ENCODE results near the gene WDR59. TPM values are rescaled to one million over a fixed set of nuclear protein-coding genes. Genes with fewer than 3 reads are reported as not detected.

The WDR59 gene
- total and polyA plus RNA-seq, 2 of the 4 experiments (the other 2 are of a cell fraction): 29.4 to 44.6 TPM

GRCh38 chr16:74847202-74847601 is 137.7 kb downstream of the WDR59 start:
- WGBS, 2 experiments (ENCODE audit: extremely low coverage in 2 of 2, insufficient read length in 1 of 2): no CpG with 5 or more reads among the region's 1 CpG

More at GRCh38 chr16:74847202-74847601, 137.7 kb downstream of the WDR59 start:
- ATAC-seq (ENCODE audit: low read depth) (no peak), DNase-seq (no peak)
- no peaks in the 10 kb centered on the region for H3K9me1 ChIP-seq (ENCODE audit: insufficient read depth, low read length)
- H2BK20ac ChIP-seq (ENCODE audit: low read depth, low read length): no peak overlapping the region
- CTCF ChIA-PET: interaction anchor here (0.7 kb wide), 1 partner anchor 15 kb away, joined by 4 read pairs; no protein-coding TSS in a partner anchor
- no peak overlapping the region for H3K23ac ChIP-seq (ENCODE audit: low read depth, low read length)
- H2BK120ac ChIP-seq (ENCODE audit: low read depth, low read length): no peak overlapping the region
- no peak overlapping the region for H2AK5ac ChIP-seq (ENCODE audit: low read depth, low read length)
- no peak overlapping the region for H3K56ac ChIP-seq (ENCODE audit: extremely low read depth, insufficient read depth, low read length)
- H3K4ac ChIP-seq (ENCODE audit: low read depth, low read length): no peak overlapping the region
- H3K14ac ChIP-seq (replicated peaks; ENCODE audit: low read depth, low read length): no peak overlapping the region
- intact Hi-C loops (cut with micrococcal nuclease): no loop called here
- no peak overlapping the region for H4K8ac ChIP-seq (ENCODE audit: low read depth in 2 of 2, low read length in 2 of 2)
- no peaks in the 10 kb centered on the region for H4K20me1 ChIP-seq (ENCODE audit: insufficient read depth, low read length)
- H3K4me1 ChIP-seq (ENCODE audit: control insufficient read depth, insufficient read depth, low read length): no peaks in the 10 kb centered on the region
- dilution Hi-C loops (cut with HindIII; ENCODE audit: low sequenced_read_pairs, unreplicated experiment): no loop called here
- no peak overlapping the region for H3K4me3 ChIP-seq (ENCODE audit: insufficient read depth, low read depth, low read length)
- H3K36me3 ChIP-seq (ENCODE audit: control insufficient read depth, insufficient read depth, low read length): no peaks in the 10 kb centered on the region
- POLR2A ChIA-PET (ENCODE audit: unreplicated experiment): no interaction called here
- no peak overlapping the region for H2BK15ac ChIP-seq (ENCODE audit: low read depth, low read length)
- no peak overlapping the region for H3K9ac ChIP-seq (ENCODE audit: low read depth, low read length)
- in situ Hi-C loops (cut with MboI; ENCODE audit: low sequenced_read_pairs): no loop called here
- H3K79me1 ChIP-seq (ENCODE audit: low read depth in 1 of 2, low read length in 2 of 2): no peaks in the 10 kb centered on the region
- peaks cover 18% of the 10 kb centered on the region for H3K27me3 ChIP-seq (ENCODE audit: control insufficient read depth, insufficient read depth, low read length)
- H3K27ac ChIP-seq (ENCODE audit: insufficient read depth, low read length): no peak overlapping the region
- H2AK9ac ChIP-seq (replicated peaks; ENCODE audit: low read depth, low read length, poor library complexity): no peak overlapping the region
- no peak overlapping the region for H4K5ac ChIP-seq (ENCODE audit: low read depth, low read length)
- no peak for TF ChIP-seq ELK1 (IDR thresholded peaks at IDR 0.05; ENCODE audit: borderline replicate concordance, low read depth, low read length)
- TF ChIP-seq CEBPB (IDR thresholded peaks at IDR 0.05; ENCODE audit: low read depth, low read length): peak; percentile 70
- TF ChIP-seq RAD21 (IDR thresholded peaks at IDR 0.05; ENCODE audit: low read length): no peak
- H3K4me2 ChIP-seq (ENCODE audit: low read depth, low read length): no peak overlapping the region
- no peak overlapping the region for H4K91ac ChIP-seq (ENCODE audit: insufficient read depth, low read depth, low read length)
- BruUV-seq (replicated peaks): no TSS peak
- H2BK5ac ChIP-seq (ENCODE audit: low read depth, low read length, poor library complexity, severe bottlenecking): no peak overlapping the region
- no peak overlapping the region for H2AFZ ChIP-seq (replicated peaks; ENCODE audit: low read length, poor library complexity)
- H3K18ac ChIP-seq (ENCODE audit: low read depth, low read length): no peak overlapping the region
- H3K9me3 ChIP-seq (ENCODE audit: control insufficient read depth, insufficient read depth, low read length): no peaks in the 10 kb centered on the region

Measured in IMR-90 (cell line).